Activated T-cell treated with anti-CD3 and anti-CD28 coated beads, Interleukin-2, amount 50 U/mL, for 24 hours (primary cell): ENCODE measurements around the gene ITPR3.

Experiments used
- DNase-seq: peaks from one replicate; pipeline ENCODE4 v3.0.0-alpha.2; 2020
- H3K27ac Mint-ChIP-seq: 2 replicates; pipeline ENCODE4 v1.8.0; 2020; ENCODE audit warnings: mild to moderate bottlenecking, mixed read lengths
- H3K27me3 Mint-ChIP-seq: 2 replicates; pipeline ENCODE4 v1.8.0; 2020; ENCODE audit warnings: mixed read lengths
- H3K36me3 Mint-ChIP-seq: 2 replicates; pipeline ENCODE4 v1.8.0; 2020; ENCODE audit warnings: low read depth, mixed read lengths
- H3K4me1 Mint-ChIP-seq: 2 replicates; pipeline ENCODE4 v1.8.0; 2020; ENCODE audit warnings: low read depth, mixed read lengths
- H3K4me3 Mint-ChIP-seq: 2 replicates; pipeline ENCODE4 v1.8.0; 2020; ENCODE audit warnings: mild to moderate bottlenecking, moderate library complexity, mixed read lengths
- H3K9me3 Mint-ChIP-seq: 2 replicates; pipeline ENCODE4 v1.8.0; 2020; ENCODE audit warnings: mixed read lengths

The ITPR3 gene

DNA sequence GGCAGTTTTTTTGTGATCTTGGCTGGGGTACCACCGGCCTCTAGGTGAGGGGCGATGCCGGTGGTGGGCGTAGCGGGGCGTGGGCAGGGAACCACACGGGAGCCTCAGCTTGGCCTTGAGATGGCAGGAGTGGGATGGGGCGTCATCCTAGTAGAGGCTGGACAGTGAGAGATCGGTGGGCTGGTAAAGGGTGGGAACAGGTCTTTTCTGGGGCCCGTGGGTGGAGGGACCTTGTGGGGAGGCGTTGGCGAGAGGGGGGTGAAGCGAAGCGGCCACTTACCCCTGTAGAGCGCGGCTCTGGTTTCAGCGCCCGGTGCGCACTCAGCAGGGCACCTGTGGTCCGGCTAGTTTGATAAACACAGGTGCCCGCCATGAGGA, 12.0 kb downstream of the ITPR3 start:
- Mint-ChIP-seq H3K27ac (peak overlapping the region; percentile 63), H3K27me3 (no peaks in the 10 kb centered on the region), H3K4me3 (peak overlapping the region; percentile 61), H3K36me3 (peaks cover 51% of the 10 kb centered on the region), H3K4me1 (peaks cover 65% of the 10 kb centered on the region), H3K9me3 (no peaks in the 10 kb centered on the region)
- DNase-seq, result no peak

DNA sequence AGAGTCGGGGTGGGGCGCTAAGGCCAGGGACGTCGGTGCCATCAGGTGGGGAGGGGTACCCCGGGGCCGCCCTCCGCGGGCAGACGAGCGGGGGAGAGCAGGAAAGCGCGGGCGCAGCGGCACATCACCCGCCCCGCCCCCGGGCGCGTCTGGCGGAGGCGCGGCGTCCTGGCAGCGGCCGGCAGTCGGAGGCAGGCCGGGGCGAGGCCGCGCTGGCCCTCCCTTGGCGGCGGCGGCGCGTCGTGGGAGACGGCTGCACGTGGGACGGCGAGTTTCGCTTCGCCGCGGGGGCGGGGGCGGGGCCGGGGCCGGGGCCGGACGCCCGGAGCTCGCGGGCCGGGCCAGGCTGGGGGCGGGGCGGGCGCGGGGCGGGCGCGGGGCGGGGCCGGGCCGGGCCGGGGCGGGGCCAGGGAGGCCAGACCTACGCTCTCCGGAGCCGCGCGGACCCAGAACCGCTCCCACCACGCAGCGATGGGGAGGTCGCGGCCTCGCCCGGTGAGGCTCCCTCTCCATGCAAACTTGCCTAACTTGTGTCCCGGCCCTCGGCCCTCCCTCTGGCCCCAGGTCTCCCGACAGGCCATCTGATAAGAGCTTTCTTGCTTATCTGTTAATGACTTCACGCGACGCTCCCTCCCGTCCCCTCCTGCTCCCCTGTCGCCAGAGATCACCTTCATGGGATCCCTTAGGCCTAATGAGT, 12.5 kb downstream of the ITPR3 start:
- Mint-ChIP-seq H3K27ac (peak overlapping the region; percentile 63), H3K9me3 (no peaks in the 10 kb centered on the region), H3K27me3 (no peaks in the 10 kb centered on the region), H3K36me3 (peaks cover 50% of the 10 kb centered on the region), H3K4me3 (peak overlapping the region; percentile 75), H3K4me1 (peaks cover 64% of the 10 kb centered on the region)
- peak; percentile 79 for DNase-seq

DNA sequence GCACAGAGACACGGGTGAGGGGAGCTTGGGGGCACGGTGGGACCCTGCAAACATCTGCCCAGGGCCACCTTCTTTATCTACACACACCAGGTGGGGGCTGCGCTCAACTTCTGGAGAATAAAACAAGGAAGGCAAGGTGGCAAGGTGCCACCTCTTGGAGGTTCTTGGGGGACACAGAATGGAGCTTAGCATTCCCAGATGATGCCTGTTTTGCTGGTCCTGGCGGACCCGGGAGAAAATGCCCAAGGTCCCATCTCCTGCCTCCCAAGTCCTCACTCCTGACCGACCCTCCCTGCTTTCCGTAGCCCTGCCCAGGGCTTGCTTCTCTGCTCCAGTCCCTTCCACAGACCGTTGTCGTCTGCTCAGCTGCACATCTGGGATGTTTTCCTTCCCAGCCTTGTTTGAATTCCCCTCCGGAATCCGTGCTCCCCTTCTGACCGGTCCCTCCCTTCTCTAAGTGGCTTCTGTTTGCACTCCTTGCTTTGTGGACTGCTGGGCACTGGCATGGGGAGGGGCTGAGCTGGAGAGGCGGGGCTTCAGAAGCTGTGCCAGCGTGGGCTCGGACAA, 13.1 kb downstream of the ITPR3 start:
- Mint-ChIP-seq H3K4me1 (peaks cover 61% of the 10 kb centered on the region), H3K9me3 (no peaks in the 10 kb centered on the region), H3K27me3 (no peaks in the 10 kb centered on the region), H3K36me3 (peaks cover 50% of the 10 kb centered on the region), H3K27ac (peak overlapping the region; percentile 23), H3K4me3 (peak overlapping the region; percentile 75)
- DNase-seq, result no peak

DNA sequence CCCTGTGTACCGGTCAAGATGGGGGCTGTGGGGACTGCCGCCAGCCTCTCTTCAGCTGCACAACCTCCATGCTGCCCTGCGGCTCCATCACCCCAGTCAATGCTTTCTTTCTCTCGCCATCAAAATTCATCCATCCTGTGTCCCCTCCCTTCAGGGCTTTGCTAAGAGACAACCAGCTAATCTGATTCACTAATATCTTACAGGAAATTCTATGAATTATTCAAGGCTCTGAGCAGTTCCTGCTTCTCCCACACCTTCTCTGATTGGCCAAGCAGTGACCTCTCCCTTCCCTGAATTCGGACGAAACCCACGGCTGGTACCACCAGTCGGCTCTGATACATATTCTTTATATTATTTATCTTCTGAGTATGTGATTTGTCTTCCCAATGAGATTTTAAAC, 13.8 kb downstream of the ITPR3 start:
- H3K4me1 Mint-ChIP-seq, result peaks cover 59% of the 10 kb centered on the region
- DNase-seq, result no peak
- no peaks in the 10 kb centered on the region for H3K27me3 Mint-ChIP-seq
- no peaks in the 10 kb centered on the region for H3K9me3 Mint-ChIP-seq
- H3K36me3 Mint-ChIP-seq, result peaks cover 50% of the 10 kb centered on the region
- peak overlapping the region; percentile 42 for H3K27ac Mint-ChIP-seq
- H3K4me3 Mint-ChIP-seq, result no peak overlapping the region

DNA sequence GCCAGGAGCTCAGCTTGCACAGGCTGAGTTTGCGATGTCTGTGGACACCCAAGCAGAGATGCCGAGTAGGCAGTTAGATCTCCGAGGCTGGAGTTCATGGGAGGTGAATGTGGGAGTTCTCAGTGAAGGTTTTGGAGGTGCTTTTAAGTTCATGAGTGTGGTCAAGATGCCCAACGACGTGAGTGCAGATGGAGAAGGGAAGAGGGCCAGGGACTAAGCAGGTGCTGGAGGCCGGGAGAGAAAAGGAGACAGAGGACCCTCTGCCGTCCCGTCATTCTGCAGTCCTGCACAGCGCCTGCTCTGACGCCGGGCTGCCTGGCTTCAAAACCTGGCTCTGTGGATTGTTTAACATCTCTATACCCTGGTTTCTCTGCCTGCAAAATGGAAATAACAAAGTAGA, 15.5 kb downstream of the ITPR3 start:
- H3K27me3 Mint-ChIP-seq, result no peaks in the 10 kb centered on the region
- no peak for DNase-seq
- peaks cover 50% of the 10 kb centered on the region for H3K4me1 Mint-ChIP-seq
- no peaks in the 10 kb centered on the region for H3K9me3 Mint-ChIP-seq
- H3K36me3 Mint-ChIP-seq, result peaks cover 51% of the 10 kb centered on the region
- no peak overlapping the region for H3K4me3 Mint-ChIP-seq
- no peak overlapping the region for H3K27ac Mint-ChIP-seq

DNA sequence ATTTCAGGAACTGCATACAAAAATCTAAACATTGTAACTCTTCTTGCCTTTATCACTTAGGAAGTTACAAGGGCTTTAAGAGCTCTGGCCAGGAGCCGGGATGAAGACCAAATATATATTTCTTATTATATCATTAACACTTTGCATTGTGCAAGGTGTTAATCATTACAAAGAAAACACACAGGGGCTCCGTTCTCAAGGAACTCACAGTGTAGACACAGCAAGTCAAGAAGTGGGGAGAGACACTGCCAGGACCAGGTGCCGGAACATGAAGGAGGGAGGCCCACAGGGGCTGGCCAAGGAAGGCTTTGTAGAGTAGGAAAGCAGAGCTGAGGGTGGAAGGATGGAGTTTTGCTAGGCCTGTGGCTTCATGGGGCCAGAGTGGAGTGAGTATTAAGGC, 17.4 kb downstream of the ITPR3 start:
- no peak overlapping the region for H3K4me3 Mint-ChIP-seq
- peaks cover 52% of the 10 kb centered on the region for H3K36me3 Mint-ChIP-seq
- peak overlapping the region; percentile 68 for H3K27ac Mint-ChIP-seq
- no peaks in the 10 kb centered on the region for H3K9me3 Mint-ChIP-seq
- DNase-seq, result no peak
- no peaks in the 10 kb centered on the region for H3K27me3 Mint-ChIP-seq
- H3K4me1 Mint-ChIP-seq, result peaks cover 38% of the 10 kb centered on the region

DNA sequence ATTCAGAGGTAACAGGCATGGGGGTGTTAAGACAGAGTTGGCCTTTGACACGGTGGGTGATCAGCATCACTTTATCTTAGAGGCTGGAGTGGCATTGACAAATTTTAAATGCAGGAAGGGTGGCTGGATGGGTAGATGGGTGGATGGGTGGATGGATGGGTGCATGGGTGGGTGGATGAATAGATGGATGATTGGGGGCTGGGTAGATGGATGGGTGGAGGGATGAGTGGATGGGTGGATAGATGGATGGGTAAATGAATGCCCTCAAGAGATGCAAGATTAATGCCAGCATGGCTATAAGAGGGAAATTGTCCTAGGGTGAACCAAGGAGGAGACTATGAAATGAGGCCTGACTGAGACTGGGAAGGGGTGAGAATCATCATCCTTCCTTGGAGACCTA, 18.4 kb downstream of the ITPR3 start:
- peaks cover 31% of the 10 kb centered on the region for H3K4me1 Mint-ChIP-seq
- H3K27me3 Mint-ChIP-seq, result no peaks in the 10 kb centered on the region
- H3K4me3 Mint-ChIP-seq, result no peak overlapping the region
- no peak overlapping the region for H3K27ac Mint-ChIP-seq
- H3K36me3 Mint-ChIP-seq, result peaks cover 62% of the 10 kb centered on the region
- H3K9me3 Mint-ChIP-seq, result no peaks in the 10 kb centered on the region
- no peak for DNase-seq

DNA sequence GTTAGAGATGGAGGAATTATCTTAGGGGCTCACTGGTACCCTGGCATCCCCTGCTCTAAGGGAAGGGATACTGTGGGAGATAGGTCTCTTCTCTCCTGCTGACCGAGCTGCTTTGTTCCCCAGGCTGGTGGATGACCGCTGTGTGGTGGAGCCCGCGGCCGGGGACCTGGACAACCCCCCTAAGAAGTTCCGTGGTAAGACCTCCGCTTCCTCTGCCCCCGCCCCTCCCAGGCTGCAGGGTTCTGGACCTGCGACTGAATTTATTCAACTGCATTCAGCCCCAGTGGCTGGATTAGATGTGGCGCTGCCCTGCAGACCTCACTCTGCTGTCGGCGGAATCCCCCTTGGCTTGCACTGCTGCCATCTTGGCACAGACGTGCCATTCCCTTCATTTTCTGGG, 19.2 kb downstream of the ITPR3 start:
- no peak for DNase-seq
- H3K27me3 Mint-ChIP-seq, result no peaks in the 10 kb centered on the region
- H3K36me3 Mint-ChIP-seq, result peaks cover 56% of the 10 kb centered on the region
- H3K27ac Mint-ChIP-seq, result no peak overlapping the region
- H3K4me1 Mint-ChIP-seq, result peaks cover 24% of the 10 kb centered on the region
- no peak overlapping the region for H3K4me3 Mint-ChIP-seq
- H3K9me3 Mint-ChIP-seq, result no peaks in the 10 kb centered on the region

DNA sequence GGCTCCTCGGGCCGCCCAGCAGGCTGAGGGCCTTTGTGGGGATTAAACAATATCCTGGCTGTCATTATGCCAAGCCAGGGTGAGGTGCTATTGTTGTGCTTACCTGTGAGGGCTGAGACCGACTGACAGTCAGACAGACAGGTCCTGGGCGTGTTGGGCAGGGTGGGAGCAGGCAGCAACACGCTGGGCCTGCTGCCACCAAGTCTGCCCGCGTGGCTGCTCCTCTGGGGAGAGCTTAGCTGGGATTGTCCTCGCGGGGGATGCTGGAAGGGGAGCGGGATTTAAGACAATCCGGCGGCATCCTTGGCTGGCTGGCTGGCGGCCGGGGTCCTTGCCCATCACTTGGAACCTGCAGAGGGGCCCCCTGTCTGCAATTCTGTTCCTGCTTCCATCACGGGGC, 20.0 kb downstream of the ITPR3 start:
- no peak overlapping the region for H3K4me3 Mint-ChIP-seq
- H3K27me3 Mint-ChIP-seq, result no peaks in the 10 kb centered on the region
- H3K9me3 Mint-ChIP-seq, result no peaks in the 10 kb centered on the region
- H3K36me3 Mint-ChIP-seq, result peaks cover 59% of the 10 kb centered on the region
- no peak overlapping the region for H3K27ac Mint-ChIP-seq
- peaks cover 28% of the 10 kb centered on the region for H3K4me1 Mint-ChIP-seq
- no peak for DNase-seq

DNA sequence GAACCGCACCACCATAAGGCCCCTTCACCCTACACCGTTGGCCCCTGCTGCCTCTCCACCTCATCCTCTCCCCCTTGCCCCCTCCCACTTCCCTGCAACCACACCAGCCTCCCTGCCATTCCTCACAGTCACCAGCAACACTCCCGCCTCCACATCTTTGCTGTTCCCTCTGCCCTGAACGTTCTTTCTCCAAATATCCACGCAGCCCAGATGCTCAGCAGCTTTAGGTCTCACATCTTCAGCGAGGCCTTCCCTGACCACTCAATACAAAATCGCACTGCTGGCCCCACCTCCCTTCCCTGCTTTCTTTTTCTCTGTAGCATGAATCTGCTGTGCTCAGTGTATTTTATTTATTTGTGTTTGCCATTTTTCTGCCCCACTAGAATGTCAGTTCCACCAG, 20.5 kb downstream of the ITPR3 start:
- H3K4me1 Mint-ChIP-seq, result peaks cover 25% of the 10 kb centered on the region
- H3K9me3 Mint-ChIP-seq, result no peaks in the 10 kb centered on the region
- H3K27ac Mint-ChIP-seq, result no peak overlapping the region
- no peaks in the 10 kb centered on the region for H3K27me3 Mint-ChIP-seq
- no peak for DNase-seq
- no peak overlapping the region for H3K4me3 Mint-ChIP-seq
- H3K36me3 Mint-ChIP-seq, result peaks cover 58% of the 10 kb centered on the region

DNA sequence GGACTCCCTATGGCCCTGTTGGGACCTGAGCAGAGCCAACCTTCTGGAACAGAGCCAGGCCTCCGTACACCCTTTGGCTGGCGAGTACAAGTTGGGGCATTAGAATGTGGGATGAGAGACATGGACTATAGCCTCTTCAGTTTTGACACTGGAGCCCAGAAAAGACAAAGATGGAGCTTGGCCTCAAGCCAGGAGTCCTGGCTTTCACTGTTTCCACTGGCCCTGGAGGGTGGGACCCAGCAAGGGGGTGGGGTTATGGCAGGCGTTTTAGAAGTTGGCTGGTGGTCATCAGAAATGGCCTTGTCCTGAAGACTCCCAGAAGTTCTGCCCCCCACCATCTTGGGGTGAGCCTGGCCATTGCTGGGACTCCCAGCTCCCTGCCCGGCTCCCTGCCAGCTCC, 21.8 kb downstream of the ITPR3 start:
- H3K36me3 Mint-ChIP-seq, result peaks cover 65% of the 10 kb centered on the region
- H3K9me3 Mint-ChIP-seq, result no peaks in the 10 kb centered on the region
- H3K4me3 Mint-ChIP-seq, result no peak overlapping the region
- H3K4me1 Mint-ChIP-seq, result peaks cover 23% of the 10 kb centered on the region
- H3K27me3 Mint-ChIP-seq, result no peaks in the 10 kb centered on the region
- DNase-seq, result no peak
- no peak overlapping the region for H3K27ac Mint-ChIP-seq

DNA sequence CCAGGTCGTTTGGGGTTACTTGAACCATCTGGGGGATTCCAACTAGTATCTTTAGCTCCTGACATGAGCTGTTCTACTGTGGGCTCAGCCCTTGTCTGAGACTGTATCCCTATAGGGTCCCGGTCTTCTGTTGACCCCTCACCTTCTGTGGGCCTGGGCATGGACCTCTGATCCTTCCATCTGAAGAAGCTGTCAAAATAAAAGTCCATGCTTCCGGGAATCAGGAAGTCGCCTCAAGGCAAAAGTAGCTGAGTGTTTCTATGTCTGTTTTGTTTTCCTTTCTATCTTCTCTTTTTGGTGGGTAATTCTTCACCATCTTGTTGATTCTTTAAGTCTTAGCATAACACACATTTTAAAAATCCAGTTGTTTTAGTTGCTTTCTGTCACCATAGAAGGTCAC, 30.3 kb downstream of the ITPR3 start:
- H3K36me3 Mint-ChIP-seq, result peaks cover 79% of the 10 kb centered on the region

DNA sequence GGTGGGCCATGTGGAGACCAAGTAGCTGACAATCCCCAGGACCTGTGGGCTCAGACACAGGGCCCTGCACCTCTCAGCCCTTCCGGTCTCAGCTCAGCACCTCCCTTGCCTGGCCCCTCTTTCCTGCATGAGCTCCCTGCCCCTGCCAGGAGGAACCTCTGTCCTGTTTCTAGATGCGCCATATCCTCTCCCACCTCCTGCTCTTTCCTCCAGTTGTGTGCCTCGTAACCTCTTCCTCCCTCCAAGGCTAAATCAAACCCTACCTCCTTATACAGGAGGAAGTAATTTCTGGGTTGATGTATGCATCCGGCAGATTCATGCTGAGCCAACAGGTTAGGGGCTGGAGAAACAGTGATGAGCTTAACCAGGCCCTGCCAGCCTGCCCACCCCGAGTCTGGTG, 30.9 kb downstream of the ITPR3 start:
- no peak overlapping the region for H3K4me3 Mint-ChIP-seq
- no peak for DNase-seq
- peaks cover 11% of the 10 kb centered on the region for H3K4me1 Mint-ChIP-seq
- H3K36me3 Mint-ChIP-seq, result peaks cover 80% of the 10 kb centered on the region
- H3K27me3 Mint-ChIP-seq, result no peaks in the 10 kb centered on the region
- peak overlapping the region; percentile 61 for H3K27ac Mint-ChIP-seq
- H3K9me3 Mint-ChIP-seq, result no peaks in the 10 kb centered on the region

More for the DNA sequence above, 30.3 kb downstream of the ITPR3 start:
- Mint-ChIP-seq H3K27me3 (no peaks in the 10 kb centered on the region), H3K4me3 (no peak overlapping the region), H3K27ac (no peak overlapping the region), H3K9me3 (no peaks in the 10 kb centered on the region), H3K4me1 (peaks cover 11% of the 10 kb centered on the region)
- no peak for DNase-seq

DNA sequence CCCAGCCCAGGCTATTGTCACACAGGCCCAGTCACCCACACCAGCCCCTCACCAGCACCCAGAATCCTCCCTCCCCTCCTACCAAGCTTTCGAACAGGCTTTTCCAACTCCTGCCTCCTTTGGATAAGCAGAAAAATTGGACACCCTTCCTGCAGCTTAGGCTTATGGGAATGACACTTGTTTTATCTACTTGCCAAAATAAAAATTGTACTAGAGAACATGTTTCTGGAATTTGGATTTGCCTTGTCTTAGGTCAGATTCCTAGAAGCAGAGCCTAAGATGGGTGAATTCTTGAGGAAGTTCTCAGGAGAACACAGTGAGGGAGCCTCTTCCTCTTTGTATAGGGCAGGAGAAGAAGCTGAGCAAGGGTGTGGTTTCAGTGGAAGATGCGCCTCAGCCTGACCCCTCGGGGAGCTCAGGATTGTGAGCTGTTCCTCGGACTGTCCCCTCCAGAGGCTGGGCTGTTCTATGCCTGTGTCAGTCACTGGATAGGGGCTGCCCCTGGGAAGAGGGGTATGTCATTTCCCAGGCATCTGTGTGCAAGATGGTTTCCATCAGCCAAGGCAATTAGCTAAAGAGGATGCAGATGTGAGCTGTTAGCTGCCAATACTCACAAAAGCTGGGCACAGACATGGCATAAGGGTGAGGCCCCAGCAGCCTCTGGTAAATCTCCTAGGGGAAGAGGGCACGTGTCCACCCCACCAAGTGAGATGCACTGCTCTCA, 33.9 kb downstream of the ITPR3 start:
- no peaks in the 10 kb centered on the region for H3K9me3 Mint-ChIP-seq
- H3K27ac Mint-ChIP-seq, result peak overlapping the region; percentile 55
- no peak overlapping the region for H3K4me3 Mint-ChIP-seq
- no peaks in the 10 kb centered on the region for H3K27me3 Mint-ChIP-seq
- DNase-seq, result no peak
- H3K36me3 Mint-ChIP-seq, result peaks cover 83% of the 10 kb centered on the region
- H3K4me1 Mint-ChIP-seq, result peaks cover 8% of the 10 kb centered on the region

DNA sequence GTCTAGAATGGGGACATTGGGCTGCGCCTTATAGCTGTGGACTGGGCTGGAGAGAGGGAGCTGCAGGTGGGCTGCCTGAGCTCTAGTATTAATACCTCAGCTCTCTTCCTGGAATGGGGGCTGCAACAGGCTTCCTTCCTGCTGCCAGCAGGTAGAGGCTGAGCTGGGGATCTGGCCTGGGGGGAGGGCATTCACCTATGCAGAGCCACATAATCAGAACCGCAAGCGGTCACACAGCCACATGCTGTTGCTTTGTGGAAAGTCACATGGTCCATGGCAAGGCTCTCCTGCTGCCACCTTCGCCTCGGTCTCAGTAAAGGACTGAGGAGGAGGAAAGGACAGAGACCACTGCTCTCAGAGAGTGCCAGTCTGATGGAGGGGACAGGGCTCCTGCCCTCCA, 35.7 kb downstream of the ITPR3 start:
- H3K9me3 Mint-ChIP-seq, result no peaks in the 10 kb centered on the region
- no peak overlapping the region for H3K27ac Mint-ChIP-seq
- H3K4me3 Mint-ChIP-seq, result no peak overlapping the region
- H3K36me3 Mint-ChIP-seq, result peaks cover 81% of the 10 kb centered on the region
- H3K27me3 Mint-ChIP-seq, result no peaks in the 10 kb centered on the region
- peaks cover 6% of the 10 kb centered on the region for H3K4me1 Mint-ChIP-seq
- DNase-seq, result no peak
